HG03045 (cell line): ENCODE data around the gene MLF2.
"Not testable (repeated sequence)": the region's sequence is repeated elsewhere in the genome, so short reads cannot be mapped to it uniquely, and the experiment has no call there.

Experiments used
- ATAC-seq: cut with Tn5 transposase; IDR thresholded peaks from one replicate; pipeline ENCODE4 v1.9.1; 2021; ENCODE audit warnings: mild to moderate bottlenecking, moderate library complexity; ENCODE audit not compliant: unreplicated experiment

MLF2 gene

DNA sequence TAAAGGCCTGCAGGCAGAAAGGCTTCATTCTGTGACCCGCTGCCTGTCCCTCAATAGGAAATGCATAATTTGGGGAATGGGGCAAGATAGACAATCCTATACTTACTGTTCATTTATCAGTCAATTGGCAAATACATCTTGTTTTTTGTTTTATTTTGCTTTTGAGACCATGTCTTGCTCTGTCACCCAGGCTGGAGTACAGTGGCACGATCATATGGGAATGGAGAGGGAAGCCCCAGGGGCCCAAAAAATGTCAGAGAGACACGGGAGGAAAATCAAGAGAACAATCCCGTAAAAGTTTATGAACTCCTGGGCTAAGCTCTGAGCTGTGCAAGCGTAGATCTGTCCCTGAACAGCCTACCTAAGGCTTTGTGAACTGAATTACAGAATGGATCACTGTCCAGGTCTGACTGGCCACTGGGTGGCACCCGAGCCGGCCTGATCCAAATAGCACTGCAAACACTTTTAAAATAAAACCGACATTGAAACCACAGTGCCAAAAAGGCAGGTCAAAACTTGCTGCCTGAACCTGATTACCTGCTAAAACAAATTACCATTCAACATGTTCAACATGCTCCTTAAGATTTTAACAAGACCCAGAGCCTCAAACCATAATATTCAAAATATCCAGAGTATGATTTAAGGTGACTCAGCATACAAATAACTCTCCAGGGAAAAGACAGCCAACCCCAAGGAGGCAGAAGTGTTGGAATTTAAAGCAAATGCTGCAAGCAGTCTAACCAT, 17.3 kb downstream of the MLF2 start:
- no peak for ATAC-seq

GRCh38 chr12:6734506-6735387, 18.2 kb downstream of the MLF2 start:
- ATAC-seq: no peak

GRCh38 chr12:6730169-6730568, 22.8 kb downstream of the MLF2 start:
- ATAC-seq: no peak

- ATAC-seq: no peak
Measured at GRCh38 chr12:6729186-6729585, 23.8 kb downstream of the MLF2 start.

GRCh38 chr12:6725350-6725749, 27.6 kb downstream of the MLF2 start:
- ATAC-seq: no peak

- peak; percentile 19 for ATAC-seq
Measured at GRCh38 chr12:6724409-6724797, 28.5 kb downstream of the MLF2 start.

GRCh38 chr12:6723607-6724408, 29.1 kb downstream of the MLF2 start, which contains the start of gene COPS7A:
TSS of gene COPS7A (plus strand) at chr12:6724046. CDS start at chr12:6724657, 611 bp downstream.
- ATAC-seq: peak; percentile 92

- ATAC-seq: no peak
Measured at GRCh38 chr12:6722863-6723262, 30.1 kb downstream of the MLF2 start.

- no peak for ATAC-seq
Measured at GRCh38 chr12:6716874-6717437, 36.0 kb downstream of the MLF2 start.

GRCh38 chr12:6716031-6716873, 36.7 kb downstream of the MLF2 start:
- not testable (repeated sequence) for ATAC-seq

DNA sequence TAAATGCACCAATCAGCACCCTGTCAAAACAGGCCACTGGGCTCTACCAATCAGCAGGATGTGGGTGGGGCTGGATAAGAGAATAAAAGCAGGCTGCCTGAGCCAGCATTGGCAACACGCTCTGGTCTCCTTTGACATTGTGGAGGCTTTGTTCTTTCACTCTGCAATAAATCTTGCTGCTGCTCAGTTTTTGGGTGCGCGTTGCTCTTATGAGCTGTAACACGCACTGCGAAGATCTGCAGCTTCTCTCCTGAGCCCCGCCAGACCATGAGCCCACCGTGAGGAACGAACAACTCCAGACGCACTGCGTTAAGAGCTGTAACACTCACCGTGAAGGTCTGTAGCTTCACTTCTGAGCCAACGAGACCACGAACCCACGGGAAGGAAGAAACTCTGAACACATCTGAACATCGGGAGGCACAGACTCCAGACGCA, 44.0 kb downstream of the MLF2 start:
- no peak for ATAC-seq

DNA sequence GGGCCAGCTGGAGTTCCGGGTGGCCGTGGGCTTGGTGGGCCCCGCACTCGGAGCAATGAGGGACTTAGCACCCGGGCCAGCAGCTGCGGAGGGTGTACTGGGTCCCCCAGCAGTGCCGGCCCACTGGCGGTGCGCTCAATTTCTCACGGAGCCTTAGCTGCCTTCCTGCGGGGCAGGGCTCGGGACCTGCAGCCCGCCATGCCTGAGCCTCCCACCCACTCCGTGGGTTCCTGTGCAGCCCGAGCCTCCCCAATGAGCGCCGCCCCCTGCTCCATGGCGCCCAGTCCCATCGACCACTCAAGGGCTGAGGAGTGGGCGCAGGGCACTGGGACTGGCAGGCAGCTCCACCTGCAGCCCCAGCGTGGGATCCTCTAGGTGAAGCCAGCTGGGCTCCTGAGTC, 44.6 kb downstream of the MLF2 start:
- ATAC-seq: not testable (repeated sequence)

DNA sequence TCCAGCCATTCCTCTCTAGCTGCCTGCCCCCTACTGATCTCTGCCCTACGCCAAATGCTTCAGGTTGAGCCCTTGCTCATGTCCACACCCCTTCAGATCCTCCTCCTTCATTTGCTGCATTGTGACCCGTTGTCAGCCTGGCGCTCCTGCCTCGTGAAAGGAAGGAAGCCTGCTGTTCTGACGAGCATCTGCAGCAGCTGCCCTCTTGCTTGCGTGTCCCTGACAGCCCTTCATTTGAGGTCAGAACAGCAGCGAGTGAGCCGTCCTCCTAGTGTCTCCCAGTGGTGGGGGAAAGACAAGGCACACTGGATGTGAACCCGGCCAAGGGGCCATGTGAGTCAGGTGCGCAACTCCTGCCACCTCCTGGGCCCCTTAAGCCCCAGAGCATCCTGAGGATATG, 49.3 kb downstream of the MLF2 start:
- ATAC-seq: no peak

DNA sequence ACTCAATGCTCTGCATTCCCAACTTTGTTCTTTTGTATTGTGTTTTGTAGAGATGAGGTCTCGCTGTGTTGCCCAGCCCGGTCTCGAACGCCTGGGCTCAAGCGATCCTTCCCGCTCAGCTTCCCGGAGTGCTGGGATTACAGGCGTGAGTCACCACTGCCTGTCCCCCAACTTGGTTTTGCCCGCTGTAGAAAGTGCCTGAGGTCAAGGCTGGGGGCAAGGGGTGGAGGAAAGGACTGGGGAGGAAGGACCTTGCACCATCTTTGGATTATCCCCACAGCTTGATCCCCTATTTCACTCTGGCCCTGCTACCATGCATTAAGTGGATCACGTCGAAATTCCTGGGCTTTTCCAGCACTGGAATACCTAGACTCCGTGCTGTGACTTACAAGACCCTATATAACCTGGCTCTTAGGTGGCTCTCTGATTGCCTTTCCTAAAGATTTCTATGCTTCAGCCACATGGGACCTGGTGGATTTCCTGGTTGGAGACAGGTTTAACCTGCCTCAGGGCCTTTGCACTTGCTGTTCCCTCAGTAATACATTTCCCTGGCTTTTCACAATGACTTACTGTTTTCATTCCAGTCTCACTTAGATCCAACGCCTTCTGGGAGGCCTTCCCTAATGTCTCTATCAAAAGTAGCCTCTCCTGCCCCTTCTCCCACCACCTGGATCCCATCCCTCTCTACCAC, 51.7 kb downstream of the MLF2 start:
- no peak for ATAC-seq

GRCh38 chr12:6700646-6701051, 52.3 kb downstream of the MLF2 start, which contains the start of gene PIANP:
TSS of gene PIANP (minus strand) at chr12:6700815. CDS start at chr12:6698061, 2,754 bp downstream.
- ATAC-seq: no peak

GRCh38 chr12:6699989-6700645, 52.8 kb downstream of the MLF2 start:
- ATAC-seq: no peak

DNA sequence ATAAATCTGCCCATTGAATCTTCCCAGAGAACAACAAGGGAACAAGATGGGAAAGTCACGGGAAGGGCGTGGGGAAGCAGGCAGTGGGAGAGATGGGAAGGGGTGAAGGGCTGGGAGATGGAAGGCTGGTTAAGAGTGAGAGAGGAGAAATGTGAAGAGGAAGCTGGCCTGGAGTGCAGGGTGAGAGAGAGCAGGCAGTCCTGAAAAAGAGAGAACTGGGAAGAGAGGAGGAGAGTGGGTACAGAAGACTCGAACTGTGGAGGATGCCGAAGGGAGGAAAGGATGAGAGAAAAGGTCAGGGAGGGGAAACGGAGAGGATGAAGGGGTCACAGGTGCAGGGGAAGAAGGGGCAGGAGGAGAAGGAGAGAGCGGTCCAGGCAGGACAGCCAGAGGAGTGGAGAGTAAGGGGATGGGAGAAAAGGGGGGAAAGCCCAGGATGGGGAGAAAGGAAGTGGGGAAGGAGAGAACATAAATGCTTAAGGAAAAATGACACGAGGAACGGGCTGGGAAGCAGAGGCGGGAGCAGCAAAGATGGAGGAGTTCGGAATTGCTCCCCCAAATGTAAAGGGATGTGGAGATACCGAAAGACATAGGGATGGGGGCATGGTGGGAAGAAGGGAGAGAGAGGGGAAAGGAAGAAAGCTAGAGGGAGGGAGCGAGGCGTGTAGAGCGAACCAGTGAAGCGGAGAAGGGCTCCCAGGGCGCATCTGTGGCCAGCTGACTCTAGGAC, 53.5 kb downstream of the MLF2 start:
- no peak for ATAC-seq
